22Rv1 (cell line): ENCODE data around the gene KRT6C.

Source experiments
- CTCF ChIP-seq: fragments of 450-650 bp; IDR thresholded peaks from 2 replicates; pipeline ENCODE4 v1.5.1; 2017; ENCODE audit warnings: mild to moderate bottlenecking
- ZFX ChIP-seq: fragments of 450-650 bp; IDR thresholded peaks from 2 replicates; pipeline ENCODE4 v1.6.1; 2017; ENCODE audit warnings: antibody characterized with exemption, borderline replicate concordance

- TF ChIP-seq ZFX (no peak), CTCF (no peak)
Measured at GRCh38 chr12:52517005-52517835, 43.6 kb upstream of the KRT6C start.
